Aorta (tissue), 5 donors: ENCODE measurements around the gene CCL13. TPM values are rescaled to one million over a fixed set of nuclear protein-coding genes. Genes with fewer than 3 reads are reported as not detected.
A peak's percentile ranks its signal among the peaks of the same experiment; 100 is the strongest.

Experiments used
- ATAC-seq: fragments of 200-7000 bp; cut with Tn5 transposase; one replicate; pipeline ENCODE4 v1.9.1; 2022; ENCODE audit warnings: moderate library complexity; ENCODE audit not compliant: low FRiP score
- DNase-seq, 2 donors: peaks; one replicate each; pipeline ENCODE4 v3.0.0-alpha.2; 2020
- H3K27ac ChIP-seq, 2 donors: one replicate each; pipeline ENCODE4 v1.5.1; 2013; ENCODE audit warnings: low read length in 2 of 2, mild to moderate bottlenecking in 2 of 2, moderate library complexity in 2 of 2, control low read depth in 1 of 2, inconsistent platforms in 1 of 2, low read depth in 1 of 2
- H3K27me3 ChIP-seq, 2 donors: one replicate each; pipeline ENCODE4 v1.6.1; 2013; ENCODE audit warnings: control low read depth in 1 of 2, low read length in 1 of 2, mild to moderate bottlenecking in 1 of 2, moderate library complexity in 1 of 2; ENCODE audit not compliant: insufficient read depth in 2 of 2, control insufficient read depth in 1 of 2
- H3K36me3 ChIP-seq, 2 donors: one replicate each; pipeline ENCODE4 v1.6.1; 2013; ENCODE audit warnings: control low read depth in 1 of 2, low read length in 1 of 2, mild to moderate bottlenecking in 1 of 2; ENCODE audit not compliant: insufficient read depth in 2 of 2, control insufficient read depth in 1 of 2
- H3K4me1 ChIP-seq, 2 donors: one replicate each; pipeline ENCODE4 v1.6.1; 2013; ENCODE audit warnings: low read length in 2 of 2, control low read depth in 1 of 2, mild to moderate bottlenecking in 1 of 2, moderate library complexity in 1 of 2; ENCODE audit not compliant: insufficient read depth in 2 of 2, control insufficient read depth in 1 of 2
- H3K4me3 ChIP-seq, 2 donors: one replicate each; pipeline ENCODE4 v1.5.1; 2013; ENCODE audit warnings: low read length in 2 of 2, control low read depth in 1 of 2, mild to moderate bottlenecking in 1 of 2
- H3K9me3 ChIP-seq: one replicate; pipeline ENCODE4 v1.6.1; 2013; ENCODE audit warnings: mild to moderate bottlenecking, low read length; ENCODE audit not compliant: control insufficient read depth
- WGBS, 2 donors: extraction: QIAGEN DNeasy Blood & Tissue Kit; methylation state at CpG; one replicate each; pipeline ENCODE4 v1.1.7; 2013; 5-methylcytosine and 5-hydroxymethylcytosine counted together
- intact Hi-C, 2 donors: fragments of 100-400 bp; cut with DNase I; formaldehyde crosslinking; loops; one replicate each; pipeline versions ENCODE4 v1.14.2 to v1.15.0; 2022
- polyA plus RNA-seq, 2 donors: library from polyadenylated mRNA; stranded (reverse); fragments of 200-250 nt; gene quantifications; one replicate each; pipeline ENCODE4 v1.2.3, GENCODE V29; 2013
- total RNA-seq, 2 donors: library from RNA; stranded (reverse); fragmentation: NEBNext Ultra II Directional; extraction: Animal tissue kit (Norgen Biotek cat#: 25700); gene quantifications; one replicate each; pipeline ENCODE4 v1.2.1, GENCODE V29; 2021
- donor health status: healthy with polysubstance abuse.
- donor health status: Bipolar disorder and iron deficiency.
- donor health status: DM: no; HTN: no; CAD: no.
- donor health status: DM: no; HTN: no; CAD: no.
- donor health status: DM: yes; HTN: yes; CAD: no.

Gene CCL13
- total and polyA plus RNA-seq, 4 donors, result 1.1 to 10.4 (median 5.4) TPM; not detected in 1

GRCh38 chr17:34384822-34385605 lies 28.7 kb downstream of the CCL13 start:
- Histone ChIP-seq H3K27ac (no peak overlapping the region), H3K4me1 (no peaks in the 10 kb centered on the region), H3K27me3 (no peaks in the 10 kb centered on the region), H3K9me3 (no peaks in the 10 kb centered on the region), H3K36me3 (no peaks in the 10 kb centered on the region), H3K4me3 (no peak overlapping the region)
- WGBS, 2 donors, result 76% methylated on average over 9 of the region's 9 CpGs
- ATAC-seq, result no peak
- intact Hi-C loops, result no loop called here
- DNase-seq, result no peak

GRCh38 chr17:34386343-34386696 lies 30.0 kb downstream of the CCL13 start:
- DNase-seq (no peak), ATAC-seq (no peak)
- H3K9me3 ChIP-seq, result no peaks in the 10 kb centered on the region
- H3K36me3 ChIP-seq, result no peaks in the 10 kb centered on the region
- WGBS, 2 donors, result 87 to 88% methylated on average over 5 of the region's 5 CpGs
- H3K27me3 ChIP-seq, result no peaks in the 10 kb centered on the region
- intact Hi-C loops, result no loop called here
- H3K4me3 ChIP-seq, result no peak overlapping the region
- no peak overlapping the region for H3K27ac ChIP-seq
- H3K4me1 ChIP-seq, result no peaks in the 10 kb centered on the region

- H3K27ac ChIP-seq, result no peak overlapping the region
- 52 to 57% methylated on average over 5 of the region's 5 CpGs for WGBS, 2 donors
- H3K27me3 ChIP-seq, result no peaks in the 10 kb centered on the region
- no peaks in the 10 kb centered on the region for H3K36me3 ChIP-seq
- H3K4me1 ChIP-seq, result no peaks in the 10 kb centered on the region
- intact Hi-C loops, result no loop called here
- no peak overlapping the region for H3K4me3 ChIP-seq
- DNase-seq (peak in 1 of 2 donors; percentile 70), ATAC-seq (peak; percentile 37)
- no peaks in the 10 kb centered on the region for H3K9me3 ChIP-seq
These were observed 30.6 kb downstream of the CCL13 start for GRCh38 chr17:34386697-34387550.

- no peaks in the 10 kb centered on the region for H3K4me1 ChIP-seq
- no peaks in the 10 kb centered on the region for H3K27me3 ChIP-seq
- no peaks in the 10 kb centered on the region for H3K36me3 ChIP-seq
- DNase-seq, result no peak
- 64 to 66% methylated on average over 5 of the region's 5 CpGs for WGBS, 2 donors
- H3K9me3 ChIP-seq, result no peaks in the 10 kb centered on the region
- no peak for ATAC-seq
- no peak overlapping the region for H3K4me3 ChIP-seq
- no peak overlapping the region for H3K27ac ChIP-seq
- intact Hi-C loops, result no loop called here
These were observed 31.3 kb downstream of the CCL13 start for GRCh38 chr17:34387566-34387965.

- no peaks in the 10 kb centered on the region for H3K9me3 ChIP-seq
- intact Hi-C loops, result no loop called here
- H3K27me3 ChIP-seq, result no peaks in the 10 kb centered on the region
- ATAC-seq (no peak), DNase-seq (no peak)
- H3K4me3 ChIP-seq, result no peak overlapping the region
- no peaks in the 10 kb centered on the region for H3K4me1 ChIP-seq
- 71 to 72% methylated on average over 6 of the region's 6 CpGs for WGBS, 2 donors
- no peak overlapping the region for H3K27ac ChIP-seq
- H3K36me3 ChIP-seq, result no peaks in the 10 kb centered on the region
These were observed 33.0 kb downstream of the CCL13 start for GRCh38 chr17:34389126-34389750.

GRCh38 chr17:34390649-34391048 lies 34.4 kb downstream of the CCL13 start:
- WGBS, 2 donors, result 83 to 88% methylated on average over 4 of the region's 4 CpGs
- DNase-seq, result no peak
- ATAC-seq, result no peak

GRCh38 chr17:34391241-34391640 lies 35.0 kb downstream of the CCL13 start:
- DNase-seq (no peak), ATAC-seq (no peak)
- Histone ChIP-seq H3K27ac (no peak overlapping the region), H3K36me3 (no peaks in the 10 kb centered on the region), H3K4me3 (no peak overlapping the region), H3K4me1 (no peaks in the 10 kb centered on the region), H3K9me3 (no peaks in the 10 kb centered on the region), H3K27me3 (peaks cover 0 to 3% of the 10 kb centered on the region in 2 donors)
- intact Hi-C loops, result no loop called here
- 57 to 64% methylated on average over 2 of the region's 2 CpGs for WGBS, 2 donors

More at GRCh38 chr17:34390649-34391048, 34.4 kb downstream of the CCL13 start:
- no peaks in the 10 kb centered on the region for H3K4me1 ChIP-seq
- no peaks in the 10 kb centered on the region for H3K36me3 ChIP-seq
- intact Hi-C loops, result no loop called here
- H3K27me3 ChIP-seq, result peaks cover 0 to 3% of the 10 kb centered on the region in 2 donors
- H3K9me3 ChIP-seq, result no peaks in the 10 kb centered on the region
- no peak overlapping the region for H3K27ac ChIP-seq
- H3K4me3 ChIP-seq, result no peak overlapping the region

- intact Hi-C loops, result no loop called here
- 76 to 78% methylated on average over 3 of the region's 3 CpGs for WGBS, 2 donors
- no peak overlapping the region for H3K4me3 ChIP-seq
These were observed 37.1 kb downstream of the CCL13 start for GRCh38 chr17:34393401-34393800.

More at GRCh38 chr17:34393401-34393800, 37.1 kb downstream of the CCL13 start:
- ATAC-seq (no peak), DNase-seq (no peak)
- Histone ChIP-seq H3K4me1 (no peaks in the 10 kb centered on the region), H3K27ac (no peak overlapping the region), H3K27me3 (peaks cover 0 to 3% of the 10 kb centered on the region in 2 donors), H3K36me3 (no peaks in the 10 kb centered on the region), H3K9me3 (no peaks in the 10 kb centered on the region)
